Right renal pelvis (tissue), 4 donors: ENCODE data around the gene OLIG1. TPM values are rescaled to one million over a fixed set of nuclear protein-coding genes. Genes with fewer than 3 reads are reported as not detected.

Source experiments
- DNase-seq, 4 donors: peaks; one replicate each; pipeline ENCODE4 v3.0.0-alpha.2; 2013; ENCODE audit warnings: low read depth in 4 of 4, low spot score in 3 of 4, missing footprints in 1 of 4
- polyA plus RNA-seq, 4 donors: library from polyadenylated mRNA; unstranded; fragments of 120-200 nt; gene quantifications; one replicate each; pipeline ENCODE4 v1.2.1, GENCODE V29; 2013; ENCODE audit not compliant: insufficient read length in 4 of 4

Gene OLIG1
- polyA plus RNA-seq, 4 donors: 0.14 to 0.21 (median 0.18) TPM; not detected in 1

GRCh38 chr21:33029975-33030461 lies 39.9 kb upstream of the OLIG1 start:
- no peak for DNase-seq

- DNase-seq: no peak
These were observed 39.3 kb upstream of the OLIG1 start for GRCh38 chr21:33030633-33031032.

GRCh38 chr21:33031152-33031911 lies 38.6 kb upstream of the OLIG1 start:
- DNase-seq: no peak

GRCh38 chr21:33032434-33033047 lies 37.4 kb upstream of the OLIG1 start:
- DNase-seq: no peak

GRCh38 chr21:33033094-33033951 lies 36.6 kb upstream of the OLIG1 start:
- DNase-seq: no peak

GRCh38 chr21:33033961-33034413 lies 36.0 kb upstream of the OLIG1 start:
- DNase-seq: no peak

GRCh38 chr21:33035147-33035546 lies 34.8 kb upstream of the OLIG1 start:
- DNase-seq: no peak

GRCh38 chr21:33036430-33037162 lies 33.3 kb upstream of the OLIG1 start:
- DNase-seq: no peak

- DNase-seq: no peak
These were observed 32.4 kb upstream of the OLIG1 start for GRCh38 chr21:33037501-33037900.

- no peak for DNase-seq
These were observed 30.4 kb upstream of the OLIG1 start for GRCh38 chr21:33039536-33039935.

GRCh38 chr21:33040215-33040614 lies 29.7 kb upstream of the OLIG1 start:
- DNase-seq: no peak

GRCh38 chr21:33041981-33042380 lies 28.0 kb upstream of the OLIG1 start:
- no peak for DNase-seq

GRCh38 chr21:33042812-33043211 lies 27.1 kb upstream of the OLIG1 start:
- DNase-seq: no peak

- DNase-seq: no peak
These were observed 23.5 kb upstream of the OLIG1 start for GRCh38 chr21:33046455-33046854.

GRCh38 chr21:33047231-33047630 lies 22.7 kb upstream of the OLIG1 start:
- no peak for DNase-seq

GRCh38 chr21:33051925-33052324 lies 18.0 kb upstream of the OLIG1 start:
- DNase-seq: no peak

GRCh38 chr21:33053951-33054350 lies 16.0 kb upstream of the OLIG1 start:
- no peak for DNase-seq

GRCh38 chr21:33055991-33056390 lies 13.9 kb upstream of the OLIG1 start:
- no peak for DNase-seq

- no peak for DNase-seq
These were observed 12.5 kb upstream of the OLIG1 start for GRCh38 chr21:33057385-33057940.

- no peak for DNase-seq
These were observed 11.4 kb upstream of the OLIG1 start for GRCh38 chr21:33058527-33058926.
